B cell (primary cell): ENCODE results near the gene FAM217A. TPM values are rescaled to one million over a fixed set of nuclear protein-coding genes. Genes with fewer than 3 reads are reported as not detected.

Experiments
- ATAC-seq: fragments of 200-7000 bp; cut with Tn5 transposase; one replicate; pipeline ENCODE4 v1.10.0; 2021; ENCODE audit warnings: low read depth, mild to moderate bottlenecking, moderate number of reproducible peaks, moderate library complexity
- CTCF ChIA-PET: fragments of 350-600 bp; sonication (Branson Sonifier 250); formaldehyde crosslinking; loops from one replicate; lab custom pipeline; 2021; ENCODE audit warnings: antibody characterized with exemption, inconsistent platforms; lab: Charles Lee
- POLR2A ChIA-PET: fragments of 350-600 bp; sonication (Branson Sonifier 250); formaldehyde crosslinking; loops from one replicate; lab custom pipeline; 2021; ENCODE audit warnings: antibody characterized with exemption; lab: Charles Lee
- DNase-seq: peaks from one replicate; pipeline ENCODE4 v3.0.0; 2013
- H2AFZ ChIP-seq: 2 replicates; pipeline ENCODE4 v1.6.1; 2012; ENCODE audit warnings: mild to moderate bottlenecking, low read depth, low read length; ENCODE audit not compliant: insufficient read depth, poor library complexity, severe bottlenecking
- H3K27ac ChIP-seq, 2 donors: 1 replicate in 1 of 2; 2 replicates in 1 of 2; pipeline ENCODE4 v1.5.1; 2012 to 2013; ENCODE audit warnings: low read length in 2 of 2, mild to moderate bottlenecking in 2 of 2, moderate library complexity in 1 of 2
- H3K27me3 ChIP-seq, 4 experiments: fragments of 200-600 bp in 1 of 4; sonication (generic) in 1 of 4; replicated peaks in 1 of 4; 1 replicate in 2 of 4; 2 replicates in 2 of 4; pipeline versions ENCODE4 v1.6.1 to v1.7.0; 2013 to 2016; ENCODE audit warnings: low read length in 3 of 4, mild to moderate bottlenecking in 2 of 4, mixed read lengths in 1 of 4, moderate library complexity in 1 of 4; ENCODE audit not compliant: insufficient read depth in 4 of 4, control insufficient read depth in 3 of 4; ENCODE audit errors: control extremely low read depth in 1 of 4
- H3K36me3 ChIP-seq, 2 experiments: replicated peaks in 1 of 2; 1 replicate in 1 of 2; 2 replicates in 1 of 2; pipeline versions ENCODE4 v1.6.1 to v1.7.1; 2013; ENCODE audit warnings: low read length in 1 of 2; ENCODE audit not compliant: insufficient read depth in 2 of 2, control insufficient read depth in 1 of 2; ENCODE audit errors: control extremely low read depth in 1 of 2, extremely low read depth in 1 of 2
- H3K4me1 ChIP-seq, 2 donors: fragments of 200-600 bp in 1 of 2; sonication (generic) in 1 of 2; 1 replicate in 1 of 2; 2 replicates in 1 of 2; pipeline versions ENCODE4 v1.5.1 to v1.6.1; 2013 to 2017; ENCODE audit warnings: low read length in 2 of 2; ENCODE audit not compliant: control insufficient read depth in 2 of 2, insufficient read depth in 2 of 2
- H3K4me2 ChIP-seq: replicated peaks from 2 replicates; pipeline ENCODE3; 2012; ENCODE audit warnings: mild to moderate bottlenecking, low read depth, low read length; ENCODE audit not compliant: poor library complexity, severe bottlenecking
- H3K4me3 ChIP-seq, 5 experiments: fragments of 200-600 bp in 1 of 5; sonication (generic) in 1 of 5; 1 replicate in 3 of 5; 2 replicates in 2 of 5; pipeline versions ENCODE4 v1.5.1 to v1.7.0; 2011 to 2016; ENCODE audit warnings: low read length in 4 of 5, mild to moderate bottlenecking in 4 of 5, low read depth in 2 of 5, control low read depth in 1 of 5, moderate library complexity in 1 of 5; ENCODE audit not compliant: insufficient read depth in 1 of 5; ENCODE audit errors: control extremely low read depth in 1 of 5, extremely low read depth in 1 of 5
- H3K79me2 ChIP-seq: fragments of 200-600 bp; sonication (generic); one replicate; pipeline ENCODE4 v1.6.0; 2016; ENCODE audit warnings: low read length; ENCODE audit not compliant: control insufficient read depth, insufficient read depth
- H3K9ac ChIP-seq: fragments of 200-600 bp; sonication (generic); 2 replicates; pipeline ENCODE4 v1.6.1; 2017; ENCODE audit warnings: mild to moderate bottlenecking, low read length, moderate library complexity
- H3K9me3 ChIP-seq, 3 donors: one replicate each; pipeline versions ENCODE4 v1.6.1 to v1.7.1; 2013; ENCODE audit warnings: low read length in 2 of 3; ENCODE audit not compliant: control insufficient read depth in 2 of 3, insufficient read depth in 1 of 3; ENCODE audit errors: control extremely low read depth in 1 of 3
- H4K20me1 ChIP-seq: 2 replicates; pipeline ENCODE4 v1.6.0; 2012; ENCODE audit warnings: mild to moderate bottlenecking, low read length; ENCODE audit not compliant: insufficient read depth, control insufficient read depth, poor library complexity, severe bottlenecking
- H3K27ac Mint-ChIP-seq: one replicate; pipeline ENCODE4 v1.8.0; 2021; ENCODE audit warnings: mixed read lengths
- H3K27me3 Mint-ChIP-seq: one replicate; pipeline ENCODE4 v1.8.0; 2021; ENCODE audit warnings: mixed read lengths
- H3K4me1 Mint-ChIP-seq: one replicate; pipeline ENCODE4 v1.8.0; 2021; ENCODE audit warnings: mixed read lengths
- H3K4me3 Mint-ChIP-seq: one replicate; pipeline ENCODE4 v1.8.0; 2021; ENCODE audit warnings: mixed read lengths
- H3K9me3 Mint-ChIP-seq: one replicate; pipeline ENCODE4 v1.8.0; 2022; ENCODE audit warnings: mixed read lengths; ENCODE audit not compliant: insufficient read depth
- EZH2 ChIP-seq: IDR thresholded peaks from 2 replicates; pipeline ENCODE4 v1.6.1; 2012; ENCODE audit warnings: borderline replicate concordance, low read depth, mild to moderate bottlenecking, moderate library complexity, low read length; ENCODE audit not compliant: insufficient read depth, poor library complexity, severe bottlenecking
- WGBS: methylation state at CpG from one replicate; pipeline ENCODE4 v1.1.5; 2013; ENCODE audit warnings: missing lambda C conversion rate; ENCODE audit not compliant: insufficient coverage; 5-methylcytosine and 5-hydroxymethylcytosine counted together
- intact Hi-C: fragments of 100-400 bp; cut with micrococcal nuclease; formaldehyde crosslinking; loops from one replicate; pipeline ENCODE4 v1.10.0; 2022
- polyA minus RNA-seq: library from RNA; depleted of rRNA, polyadenylated mRNA; stranded (reverse); fragments of >200 nt; gene quantifications from 2 replicates; pipeline ENCODE4 v1.2.3, GENCODE V29; 2012
- polyA plus RNA-seq: library from polyadenylated mRNA; depleted of rRNA; stranded (reverse); fragments of >200 nt; gene quantifications from 2 replicates; pipeline ENCODE4 v1.2.3, GENCODE V29; 2012
- total RNA-seq, 2 donors: library from RNA; stranded (reverse); fragments of 120-200 nt in 1 of 2; gene quantifications; 1 replicate in 1 of 2; 2 replicates in 1 of 2; pipeline versions ENCODE4 v1.2.3 to v1.2.4, GENCODE V29; 2013 to 2022
- TF ChIP-seq, protein P1 (sequence below): fragments of 200-600 bp; IDR thresholded peaks from one replicate; pipeline ENCODE4 v1.8.0; 2022; ENCODE audit warnings: antibody characterized with exemption, mild to moderate bottlenecking

Gene FAM217A, protein sequence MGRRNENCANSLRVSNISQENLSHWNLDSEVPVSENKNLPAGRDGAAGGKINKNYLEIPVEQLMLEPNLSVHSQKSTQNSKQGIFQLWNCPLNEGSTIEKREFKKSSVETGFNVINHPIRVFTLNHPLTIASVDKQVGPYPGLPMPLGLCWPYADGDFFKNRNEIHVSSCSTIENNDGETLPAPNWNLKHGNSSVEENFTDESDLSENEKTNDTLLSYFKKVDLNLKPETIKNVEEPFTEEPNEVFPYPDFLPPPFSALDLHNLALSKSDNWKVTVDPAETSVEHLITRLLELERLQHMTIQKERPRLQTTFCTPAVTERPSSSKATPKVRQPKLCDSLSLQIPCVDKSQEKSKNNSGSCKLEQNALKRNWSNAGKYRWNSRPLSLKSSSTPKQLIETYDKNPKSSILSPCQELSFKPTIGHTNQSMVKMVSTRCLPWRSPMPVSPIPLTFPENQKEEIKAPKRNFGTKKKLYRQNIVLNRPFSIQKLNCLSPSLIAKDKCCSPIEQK
- total RNA-seq (not detected in 2 replicates), polyA plus RNA-seq (not detected in 2 replicates), polyA minus RNA-seq (0.14 TPM in 1 of 2 replicates, not detected in the other)
- total RNA-seq (2013): not detected

- no peaks in the 10 kb centered on the region for H3K36me3 ChIP-seq
- no peak within 1 kb of the TSS for H3K4me3 ChIP-seq
- H4K20me1 ChIP-seq: no peaks in the 10 kb centered on the region
- DNase-seq (no peak), ATAC-seq (no peak)
- Mint-ChIP-seq H3K9me3 (no peaks in the 10 kb centered on the region), H3K4me1 (no peaks in the 10 kb centered on the region), H3K27ac (no peak within 1 kb of the TSS), H3K27me3 (peaks cover 22% of the 10 kb centered on the region), H3K4me3 (no peak within 1 kb of the TSS)
- ChIA-PET CTCF (interaction anchor here (0.8 kb wide), 1 partner anchor 101 kb away, joined by 4 read pairs; no protein-coding TSS in a partner anchor), POLR2A (no interaction called here)
- H3K9ac ChIP-seq: no peak within 1 kb of the TSS
- intact Hi-C loops: no loop called here
- no peaks in the 10 kb centered on the region for H3K9me3 ChIP-seq
- H3K27me3 ChIP-seq: peaks cover 0 to 5% (median 1%) of the 10 kb centered on the region in 4 experiments
- no peak within 1 kb of the TSS for H3K4me2 ChIP-seq
- no peak within 1 kb of the TSS for H2AFZ ChIP-seq
- WGBS: 64% methylated on average over 83 of the region's 91 CpGs
- H3K79me2 ChIP-seq: no peaks in the 10 kb centered on the region
- TF ChIP-seq EZH2: no peak
- TF ChIP-seq, protein P1, sequence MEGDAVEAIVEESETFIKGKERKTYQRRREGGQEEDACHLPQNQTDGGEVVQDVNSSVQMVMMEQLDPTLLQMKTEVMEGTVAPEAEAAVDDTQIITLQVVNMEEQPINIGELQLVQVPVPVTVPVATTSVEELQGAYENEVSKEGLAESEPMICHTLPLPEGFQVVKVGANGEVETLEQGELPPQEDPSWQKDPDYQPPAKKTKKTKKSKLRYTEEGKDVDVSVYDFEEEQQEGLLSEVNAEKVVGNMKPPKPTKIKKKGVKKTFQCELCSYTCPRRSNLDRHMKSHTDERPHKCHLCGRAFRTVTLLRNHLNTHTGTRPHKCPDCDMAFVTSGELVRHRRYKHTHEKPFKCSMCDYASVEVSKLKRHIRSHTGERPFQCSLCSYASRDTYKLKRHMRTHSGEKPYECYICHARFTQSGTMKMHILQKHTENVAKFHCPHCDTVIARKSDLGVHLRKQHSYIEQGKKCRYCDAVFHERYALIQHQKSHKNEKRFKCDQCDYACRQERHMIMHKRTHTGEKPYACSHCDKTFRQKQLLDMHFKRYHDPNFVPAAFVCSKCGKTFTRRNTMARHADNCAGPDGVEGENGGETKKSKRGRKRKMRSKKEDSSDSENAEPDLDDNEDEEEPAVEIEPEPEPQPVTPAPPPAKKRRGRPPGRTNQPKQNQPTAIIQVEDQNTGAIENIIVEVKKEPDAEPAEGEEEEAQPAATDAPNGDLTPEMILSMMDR: no peak
- H3K4me1 ChIP-seq: no peaks in the 10 kb centered on the region
- H3K27ac ChIP-seq: no peak within 1 kb of the TSS
Observed at GRCh38 chr6:4078691-4079471, at the start of gene FAM217A. TSS of gene FAM217A (minus strand) at chr6:4079137. CDS start at chr6:4077414, 1,723 bp downstream.
